Activated CD8-positive, alpha-beta memory T cell treated with anti-CD3 and anti-CD28 coated beads, Interleukin-2, amount 10 ng/mL, durations not matched to agents 7 days and 5 days (primary cell): ENCODE results near the gene TTC38. TPM values are rescaled to one million over a fixed set of nuclear protein-coding genes. Genes with fewer than 3 reads are reported as not detected.
"Not testable (repeated sequence)": the region's sequence is repeated elsewhere in the genome, so short reads cannot be mapped to it uniquely, and the experiment has no call there.

Experiments
- ATAC-seq: fragments of 150-1000 bp; cut with Tn5 transposase; one replicate; pipeline ENCODE4 v1.10.0; 2021; ENCODE audit warnings: moderate library complexity
- CTCF ChIA-PET: fragments of 350-600 bp; sonication (Branson Sonifier 250); formaldehyde crosslinking; loops from one replicate; lab custom pipeline; 2021; ENCODE audit warnings: antibody characterized with exemption; lab: Charles Lee
- DNase-seq: peaks from one replicate; pipeline ENCODE4 v3.0.0-alpha.2; 2020
- H3K27ac Mint-ChIP-seq: one replicate; pipeline ENCODE4 v1.8.0; 2021; ENCODE audit warnings: mild to moderate bottlenecking, mixed read lengths
- H3K27me3 Mint-ChIP-seq: one replicate; pipeline ENCODE4 v1.8.0; 2021; ENCODE audit warnings: mixed read lengths
- H3K36me3 Mint-ChIP-seq: one replicate; pipeline ENCODE4 v1.8.0; 2021; ENCODE audit warnings: mild to moderate bottlenecking, mixed read lengths
- H3K4me1 Mint-ChIP-seq: one replicate; pipeline ENCODE4 v1.8.0; 2021; ENCODE audit warnings: mixed read lengths
- H3K4me3 Mint-ChIP-seq: one replicate; pipeline ENCODE4 v1.8.0; 2021; ENCODE audit warnings: mild to moderate bottlenecking, moderate library complexity, mixed read lengths
- H3K9me3 Mint-ChIP-seq: one replicate; pipeline ENCODE4 v1.8.0; 2022; ENCODE audit warnings: low read depth, mixed read lengths
- total RNA-seq, 2 experiments: library from RNA; stranded (reverse); gene quantifications; one replicate each; pipeline ENCODE4 v1.2.3, GENCODE V29; 2021

Gene TTC38
- total RNA-seq, 2 experiments from 2014 or later: 35.3 to 37.1 TPM

GRCh38 chr22:46251266-46251665 lies 16.5 kb upstream of the TTC38 start:
- H3K9me3 Mint-ChIP-seq: no peaks in the 10 kb centered on the region
- CTCF ChIA-PET: interaction anchor here (1.2 kb wide), 1 partner anchor 129 kb away, joined by 3 read pairs; no protein-coding TSS in a partner anchor
- H3K27ac Mint-ChIP-seq: peak overlapping the region; percentile 72
- ATAC-seq: no peak
- H3K4me3 Mint-ChIP-seq: peak overlapping the region; percentile 70
- peaks cover 3% of the 10 kb centered on the region for H3K27me3 Mint-ChIP-seq
- H3K36me3 Mint-ChIP-seq: peaks cover 5% of the 10 kb centered on the region
- DNase-seq: no peak
- H3K4me1 Mint-ChIP-seq: peaks cover 37% of the 10 kb centered on the region

DNA sequence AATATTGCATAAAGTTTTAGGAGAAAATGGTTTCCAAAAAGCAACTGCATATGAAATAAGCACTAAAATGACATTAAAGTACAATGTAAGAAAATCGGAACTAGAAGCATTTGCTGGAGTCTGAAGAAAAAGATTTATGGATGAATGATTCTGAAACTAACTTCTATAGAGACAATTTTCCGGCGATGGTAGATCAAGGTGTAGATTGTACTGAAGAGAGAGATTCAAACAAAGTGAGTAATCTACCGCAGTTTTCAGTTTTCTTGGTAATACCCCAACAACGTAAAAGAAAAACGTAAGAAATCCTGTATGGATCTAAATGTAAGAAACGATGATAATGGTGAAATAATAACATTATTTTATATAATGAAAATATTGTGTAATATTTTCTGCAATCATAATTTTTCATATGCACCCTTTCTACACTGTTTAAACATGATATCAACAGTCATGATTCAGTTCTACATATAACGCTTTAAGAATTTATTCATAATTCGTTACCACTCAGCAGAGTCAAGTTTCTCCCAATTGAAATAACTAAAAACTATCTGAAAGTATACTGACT lies 15.9 kb upstream of the TTC38 start:
- no peak for DNase-seq
- H3K4me1 Mint-ChIP-seq: peaks cover 37% of the 10 kb centered on the region
- CTCF ChIA-PET: no interaction called here
- peak overlapping the region; percentile 72 for H3K27ac Mint-ChIP-seq
- H3K4me3 Mint-ChIP-seq: peak overlapping the region; percentile 70
- H3K27me3 Mint-ChIP-seq: peaks cover 9% of the 10 kb centered on the region
- ATAC-seq: no peak
- no peaks in the 10 kb centered on the region for H3K9me3 Mint-ChIP-seq
- H3K36me3 Mint-ChIP-seq: peaks cover 5% of the 10 kb centered on the region

DNA sequence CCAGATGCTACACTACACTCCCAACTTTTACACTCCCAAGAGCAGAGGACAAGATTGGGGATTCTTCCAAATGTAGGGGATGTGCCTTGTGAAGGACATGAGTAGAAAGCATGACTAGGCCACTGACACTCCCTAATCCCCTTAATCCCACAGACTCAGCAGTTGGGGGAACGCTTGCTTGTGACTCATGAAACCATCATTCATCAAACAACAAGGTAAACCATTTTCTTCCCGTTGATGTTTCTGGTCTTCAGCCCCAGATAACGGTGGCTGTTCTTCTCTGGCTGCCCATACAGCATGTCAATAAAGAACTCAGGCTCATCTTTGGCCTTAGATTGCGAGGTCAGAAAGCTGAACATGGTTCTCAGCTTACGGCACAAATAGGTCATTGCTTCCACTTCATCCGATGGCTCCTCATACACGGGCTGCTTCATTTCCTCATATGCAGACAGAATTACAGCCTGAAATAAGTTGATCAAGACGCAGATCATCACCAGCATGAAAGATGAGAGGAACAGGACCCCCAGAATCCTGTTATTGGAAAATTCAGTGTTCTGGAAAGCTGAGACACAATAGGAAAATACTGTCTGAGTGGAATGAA lies 11.3 kb upstream of the TTC38 start:
- Mint-ChIP-seq H3K4me1 (peaks cover 22% of the 10 kb centered on the region), H3K27ac (no peak overlapping the region), H3K36me3 (peaks cover 5% of the 10 kb centered on the region), H3K27me3 (peaks cover 51% of the 10 kb centered on the region), H3K9me3 (no peaks in the 10 kb centered on the region), H3K4me3 (no peak overlapping the region)
- CTCF ChIA-PET: interaction anchor here (1.3 kb wide), 1 partner anchor 111 kb away, joined by 3 read pairs; no protein-coding TSS in a partner anchor
- ATAC-seq (no peak), DNase-seq (no peak)

DNA sequence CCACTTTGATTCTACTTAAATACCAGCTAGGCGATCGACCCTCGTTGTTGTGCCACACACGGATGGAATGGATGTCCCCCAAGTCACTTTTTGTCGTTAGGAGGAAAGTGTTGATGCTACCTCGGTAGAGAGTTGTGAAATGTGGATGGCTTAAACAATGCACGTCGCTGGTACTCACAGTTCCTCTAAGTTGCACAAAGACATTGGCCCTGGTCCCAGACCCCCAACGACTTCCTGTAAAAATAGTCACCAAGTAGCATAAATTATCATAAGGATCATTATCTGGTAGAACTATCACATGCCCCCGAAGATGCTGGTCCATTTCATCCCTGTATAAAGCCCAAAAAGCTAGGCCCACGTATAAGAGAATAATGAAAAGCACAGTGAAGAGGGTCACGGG lies 8.4 kb upstream of the TTC38 start:
- Mint-ChIP-seq H3K27me3 (peaks cover 73% of the 10 kb centered on the region), H3K4me1 (peaks cover 10% of the 10 kb centered on the region), H3K36me3 (peaks cover 9% of the 10 kb centered on the region), H3K27ac (no peak overlapping the region), H3K4me3 (no peak overlapping the region), H3K9me3 (peaks cover under 1% of the 10 kb centered on the region)
- CTCF ChIA-PET: interaction anchor here (2.8 kb wide), 1 partner anchor 10 kb away, joined by 9 read pairs; the partner anchor contains the start of gene CDPF1
- DNase-seq (no peak), ATAC-seq (no peak)

DNA sequence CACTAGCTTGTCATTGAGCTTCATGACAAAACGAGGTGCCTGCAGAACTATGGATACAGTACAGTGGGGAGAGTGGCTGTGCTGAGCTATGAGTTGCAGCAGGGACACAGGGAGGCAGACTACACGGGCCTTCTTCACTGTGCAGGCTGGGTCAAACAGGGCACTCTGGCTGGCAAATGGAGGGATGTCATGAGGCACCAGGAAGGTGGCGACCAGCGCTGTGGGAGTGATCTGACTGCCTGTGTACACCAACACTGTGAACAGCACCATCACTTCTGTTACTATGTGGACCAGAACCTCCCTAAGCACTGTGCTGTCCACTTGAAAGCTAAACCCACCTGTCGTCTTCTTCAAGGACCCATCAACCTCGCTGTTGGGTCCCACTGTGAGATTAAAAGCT lies 7.8 kb upstream of the TTC38 start:
- no peak for DNase-seq
- peaks cover 5% of the 10 kb centered on the region for H3K4me1 Mint-ChIP-seq
- no peak overlapping the region for H3K4me3 Mint-ChIP-seq
- H3K9me3 Mint-ChIP-seq: peaks cover 2% of the 10 kb centered on the region
- ATAC-seq: no peak
- no peak overlapping the region for H3K27ac Mint-ChIP-seq
- peaks cover 11% of the 10 kb centered on the region for H3K36me3 Mint-ChIP-seq
- CTCF ChIA-PET: interaction anchor here (2.8 kb wide), 1 partner anchor 10 kb away, joined by 9 read pairs; the partner anchor contains the start of gene CDPF1
- peaks cover 80% of the 10 kb centered on the region for H3K27me3 Mint-ChIP-seq

DNA sequence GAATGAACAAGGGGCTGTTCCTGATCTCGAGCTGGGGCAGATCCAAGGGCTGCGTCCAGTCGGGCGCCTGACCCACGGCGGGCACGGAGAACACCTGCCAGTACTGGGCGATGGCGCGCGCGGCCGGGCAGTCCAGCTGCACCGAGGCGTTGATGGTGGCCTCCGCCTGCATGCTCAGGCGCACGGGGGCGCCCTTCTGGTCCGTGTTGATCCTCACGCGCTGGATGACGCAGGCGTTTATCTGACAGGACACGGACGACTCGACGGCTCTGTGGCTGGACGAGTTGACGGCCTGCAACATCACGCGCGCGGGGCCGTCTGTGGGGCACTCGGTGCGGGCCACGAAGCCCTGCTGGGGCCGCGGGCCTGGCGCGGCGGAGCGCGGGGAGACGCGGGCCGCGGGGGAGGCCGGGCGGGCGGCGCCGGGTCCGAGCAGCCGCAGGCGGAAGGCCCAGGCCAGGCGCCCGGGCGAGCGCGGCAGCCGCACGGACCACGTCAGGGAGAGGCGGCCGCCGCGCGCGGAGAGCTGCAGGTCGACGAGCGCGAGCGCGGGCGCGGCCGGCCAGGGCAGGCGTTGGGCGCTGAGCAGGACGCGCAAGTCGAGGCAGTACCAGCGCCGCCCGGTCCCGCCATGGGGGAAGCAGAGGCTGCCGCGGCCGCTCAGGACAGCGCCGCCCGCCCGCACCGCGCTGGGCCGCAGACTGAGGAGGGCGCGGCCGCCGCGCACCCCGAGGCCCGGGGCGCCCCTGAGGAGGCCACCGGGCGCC lies 5.2 kb upstream of the TTC38 start:
- H3K36me3 Mint-ChIP-seq: peaks cover 13% of the 10 kb centered on the region
- peak; percentile 57 for DNase-seq
- CTCF ChIA-PET: interaction anchor here (0.6 to 1.2 kb wide), 2 partner anchors 15 to 256 kb away, joined by 3 to 4 read pairs; no protein-coding TSS in a partner anchor
- peaks cover 2% of the 10 kb centered on the region for H3K9me3 Mint-ChIP-seq
- H3K27ac Mint-ChIP-seq: no peak overlapping the region
- peaks cover 7% of the 10 kb centered on the region for H3K4me1 Mint-ChIP-seq
- ATAC-seq: peak; percentile 61
- H3K27me3 Mint-ChIP-seq: peaks cover 80% of the 10 kb centered on the region
- H3K4me3 Mint-ChIP-seq: no peak overlapping the region

GRCh38 chr22:46263216-46263590 lies 4.6 kb upstream of the TTC38 start, which contains the start of gene PKDREJ:
PKDREJ (minus strand) TSS chr22:46263343; CDS start chr22:46263322, 21 bp downstream.
- no peak for ATAC-seq
- Mint-ChIP-seq H3K4me3 (no peak within 1 kb of the TSS), H3K4me1 (peaks cover 8% of the 10 kb centered on the region), H3K9me3 (peaks cover 2% of the 10 kb centered on the region), H3K27me3 (peaks cover 74% of the 10 kb centered on the region), H3K36me3 (peaks cover 13% of the 10 kb centered on the region), H3K27ac (no peak within 1 kb of the TSS)
- CTCF ChIA-PET: interaction anchor here (0.6 to 1.2 kb wide), 2 partner anchors 14 to 257 kb away, joined by 3 to 4 read pairs; no protein-coding TSS in a partner anchor
- DNase-seq: no peak

GRCh38 chr22:46264520-46264919 lies 3.3 kb upstream of the TTC38 start:
- CTCF ChIA-PET: interaction anchor here (1.6 kb wide), 1 partner anchor 14 kb away, joined by 4 read pairs; the partner anchor contains the start of gene CDPF1
- not testable (repeated sequence) for ATAC-seq, DNase-seq, H3K9me3 Mint-ChIP-seq, H3K27ac Mint-ChIP-seq, H3K4me3 Mint-ChIP-seq
- Mint-ChIP-seq H3K36me3 (peaks cover 13% of the 10 kb centered on the region), H3K27me3 (peaks cover 61% of the 10 kb centered on the region), H3K4me1 (peaks cover 16% of the 10 kb centered on the region)

DNA sequence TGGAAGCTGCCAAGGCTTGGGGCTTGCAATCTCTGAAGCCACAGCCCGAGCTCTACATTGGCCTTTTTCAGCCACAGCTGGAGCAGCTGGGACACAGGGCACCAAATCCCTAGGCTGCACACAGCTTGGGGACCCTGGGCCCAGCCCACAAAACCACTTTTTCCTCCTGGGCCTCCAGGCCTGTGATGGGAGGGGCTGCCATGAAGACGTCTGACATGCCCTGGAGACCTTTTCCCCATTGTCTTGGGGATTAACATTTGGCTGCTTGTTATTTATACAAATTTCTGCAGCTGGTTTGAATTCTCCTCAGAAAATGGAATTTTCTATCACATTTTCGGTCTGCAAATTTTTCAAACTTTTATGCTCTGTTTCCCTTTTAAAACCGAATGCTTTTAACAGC lies 2.2 kb upstream of the TTC38 start:
- CTCF ChIA-PET: interaction anchor here (1.6 kb wide), 1 partner anchor 15 kb away, joined by 4 read pairs; the partner anchor contains the start of gene CDPF1
- H3K36me3 Mint-ChIP-seq: peaks cover 15% of the 10 kb centered on the region
- not testable (repeated sequence) for H3K9me3 Mint-ChIP-seq, ATAC-seq, H3K4me3 Mint-ChIP-seq, DNase-seq, H3K27ac Mint-ChIP-seq
- peaks cover 22% of the 10 kb centered on the region for H3K4me1 Mint-ChIP-seq
- H3K27me3 Mint-ChIP-seq: peaks cover 50% of the 10 kb centered on the region

DNA sequence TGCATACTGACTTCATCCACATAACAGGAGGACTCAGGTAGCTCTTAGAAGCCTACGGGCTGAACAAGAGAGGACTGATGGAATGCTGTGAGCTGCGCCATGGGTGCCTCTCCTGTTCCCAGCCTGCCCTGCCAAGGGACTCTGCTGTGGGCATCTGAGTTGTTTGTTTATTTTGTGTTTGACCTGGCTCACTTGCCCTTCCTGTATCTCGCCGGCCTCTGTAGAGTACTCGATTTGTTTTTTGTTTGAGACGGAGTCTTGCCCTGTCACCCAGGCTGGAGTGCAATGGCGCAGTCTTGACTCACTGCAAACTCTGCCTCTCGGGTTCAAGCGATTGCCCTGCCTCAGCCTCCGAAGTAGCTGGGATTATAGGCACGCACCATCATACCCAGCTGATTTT lies 1.8 kb downstream of the TTC38 start:
- Mint-ChIP-seq H3K27ac (peak overlapping the region; percentile 31), H3K9me3 (no peaks in the 10 kb centered on the region), H3K4me3 (no peak overlapping the region), H3K36me3 (peaks cover 17% of the 10 kb centered on the region), H3K4me1 (peaks cover 19% of the 10 kb centered on the region), H3K27me3 (peaks cover 15% of the 10 kb centered on the region)
- CTCF ChIA-PET: interaction anchor here (1.0 kb wide), 1 partner anchor 26 kb away, joined by 3 read pairs; no protein-coding TSS in a partner anchor
- DNase-seq (no peak), ATAC-seq (no peak)

GRCh38 chr22:46272196-46272595 lies 4.4 kb downstream of the TTC38 start:
- Mint-ChIP-seq H3K4me1 (peaks cover 26% of the 10 kb centered on the region), H3K27me3 (no peaks in the 10 kb centered on the region), H3K36me3 (peaks cover 34% of the 10 kb centered on the region), H3K27ac (no peak overlapping the region), H3K9me3 (no peaks in the 10 kb centered on the region), H3K4me3 (no peak overlapping the region)
- ATAC-seq: no peak
- CTCF ChIA-PET: no interaction called here
- DNase-seq: no peak

- CTCF ChIA-PET: no interaction called here
- Mint-ChIP-seq H3K36me3 (peaks cover 38% of the 10 kb centered on the region), H3K27me3 (no peaks in the 10 kb centered on the region), H3K4me1 (peaks cover 24% of the 10 kb centered on the region), H3K9me3 (no peaks in the 10 kb centered on the region), H3K4me3 (no peak overlapping the region), H3K27ac (no peak overlapping the region)
- DNase-seq: no peak
- no peak for ATAC-seq
Observed at GRCh38 chr22:46272762-46273431, 5.1 kb downstream of the TTC38 start.
